ENCODE data around the gene ADGRG7. TPM values are rescaled to one million over a fixed set of nuclear protein-coding genes. Genes with fewer than 3 reads are reported as not detected.

The ADGRG7 gene
- total RNA-seq, 2 experiments from 2014 or later: not detected

GRCh38 chr3:100641471-100642032 lies 32.2 kb downstream of the ADGRG7 start:
- no peaks in the 10 kb centered on the region for H3K79me2 ChIP-seq (ENCODE audit: insufficient read depth, low read depth, low read length)
- intact Hi-C loops (cut with micrococcal nuclease; ENCODE audit: unreplicated experiment): no loop called here
- BruUV-seq (replicated peaks): no TSS peak
- no peak overlapping the region for H3K27ac ChIP-seq (ENCODE audit: low read depth, low read length, poor library complexity, severe bottlenecking)
- no peak overlapping the region for H3K4me3 ChIP-seq (ENCODE audit: low read depth, low read length, poor library complexity, severe bottlenecking)
- no peak for TF ChIP-seq EZH2phosphoT487 (IDR thresholded peaks at IDR 0.05; ENCODE audit: borderline replicate concordance, low read depth, low read length)
- TF ChIP-seq, protein P1, sequence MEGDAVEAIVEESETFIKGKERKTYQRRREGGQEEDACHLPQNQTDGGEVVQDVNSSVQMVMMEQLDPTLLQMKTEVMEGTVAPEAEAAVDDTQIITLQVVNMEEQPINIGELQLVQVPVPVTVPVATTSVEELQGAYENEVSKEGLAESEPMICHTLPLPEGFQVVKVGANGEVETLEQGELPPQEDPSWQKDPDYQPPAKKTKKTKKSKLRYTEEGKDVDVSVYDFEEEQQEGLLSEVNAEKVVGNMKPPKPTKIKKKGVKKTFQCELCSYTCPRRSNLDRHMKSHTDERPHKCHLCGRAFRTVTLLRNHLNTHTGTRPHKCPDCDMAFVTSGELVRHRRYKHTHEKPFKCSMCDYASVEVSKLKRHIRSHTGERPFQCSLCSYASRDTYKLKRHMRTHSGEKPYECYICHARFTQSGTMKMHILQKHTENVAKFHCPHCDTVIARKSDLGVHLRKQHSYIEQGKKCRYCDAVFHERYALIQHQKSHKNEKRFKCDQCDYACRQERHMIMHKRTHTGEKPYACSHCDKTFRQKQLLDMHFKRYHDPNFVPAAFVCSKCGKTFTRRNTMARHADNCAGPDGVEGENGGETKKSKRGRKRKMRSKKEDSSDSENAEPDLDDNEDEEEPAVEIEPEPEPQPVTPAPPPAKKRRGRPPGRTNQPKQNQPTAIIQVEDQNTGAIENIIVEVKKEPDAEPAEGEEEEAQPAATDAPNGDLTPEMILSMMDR (conservative IDR thresholded peaks at IDR 0.05; ENCODE audit: low read length): no peak
- H3K4me1 ChIP-seq (ENCODE audit: insufficient read depth, low read length, poor library complexity, severe bottlenecking): no peaks in the 10 kb centered on the region
- H4K20me1 ChIP-seq (ENCODE audit: insufficient read depth, low read length): no peaks in the 10 kb centered on the region
- no peaks in the 10 kb centered on the region for H3K9me3 ChIP-seq (ENCODE audit: low read length)
- no peak for DNase-seq (ENCODE audit: low spot score)
- no peaks in the 10 kb centered on the region for H3K36me3 ChIP-seq (ENCODE audit: insufficient read depth, low read length)
- no peak overlapping the region for H3K4me2 ChIP-seq (ENCODE audit: low read length)
- H2AFZ ChIP-seq (ENCODE audit: low read length): no peak overlapping the region
- H3K9me2 ChIP-seq (ENCODE audit: insufficient read depth, low read length): no peaks in the 10 kb centered on the region
- POLR2A ChIA-PET: interaction anchor here (0.5 to 0.6 kb wide), 2 partner anchors 150 to 859 kb away, joined by 3 read pairs; no protein-coding TSS in a partner anchor
- CTCF ChIA-PET (ENCODE audit: unreplicated experiment): no interaction called here

GRCh38 chr3:100645913-100646312 lies 36.5 kb downstream of the ADGRG7 start:
- Histone ChIP-seq H3K9me3 (ENCODE audit: low read length) (no peaks in the 10 kb centered on the region), H3K4me1 (ENCODE audit: insufficient read depth, low read length, poor library complexity, severe bottlenecking) (no peaks in the 10 kb centered on the region), H3K36me3 (ENCODE audit: insufficient read depth, low read length) (no peaks in the 10 kb centered on the region), H3K4me3 (ENCODE audit: low read depth, low read length, poor library complexity, severe bottlenecking) (no peak overlapping the region), H3K4me2 (ENCODE audit: low read length) (no peak overlapping the region), H3K9me2 (ENCODE audit: insufficient read depth, low read length) (no peaks in the 10 kb centered on the region), H2AFZ (ENCODE audit: low read length) (no peak overlapping the region), H3K27ac (ENCODE audit: low read depth, low read length, poor library complexity, severe bottlenecking) (no peak overlapping the region), H3K79me2 (ENCODE audit: insufficient read depth, low read depth, low read length) (no peaks in the 10 kb centered on the region), H4K20me1 (ENCODE audit: insufficient read depth, low read length) (no peaks in the 10 kb centered on the region)
- TF ChIP-seq, protein P1 (conservative IDR thresholded peaks at IDR 0.05; ENCODE audit: low read length): no peak
- no peak for TF ChIP-seq EZH2phosphoT487 (IDR thresholded peaks at IDR 0.05; ENCODE audit: borderline replicate concordance, low read depth, low read length)
- DNase-seq (ENCODE audit: low spot score): no peak
- ChIA-PET CTCF (ENCODE audit: unreplicated experiment) (no interaction called here), POLR2A (interaction anchor here (1.0 kb wide), 1 partner anchor 63 kb away, joined by 4 read pairs; no protein-coding TSS in a partner anchor)
- BruUV-seq (replicated peaks): no TSS peak
- intact Hi-C loops (cut with micrococcal nuclease; ENCODE audit: unreplicated experiment): no loop called here

- no peaks in the 10 kb centered on the region for H4K20me1 ChIP-seq (ENCODE audit: insufficient read depth, low read length)
- H3K4me1 ChIP-seq (ENCODE audit: insufficient read depth, low read length, poor library complexity, severe bottlenecking): no peaks in the 10 kb centered on the region
- ChIA-PET CTCF (ENCODE audit: unreplicated experiment) (no interaction called here), POLR2A (interaction anchor here (0.5 kb wide), 1 partner anchor 80 kb away, joined by 4 read pairs; no protein-coding TSS in a partner anchor)
- no peaks in the 10 kb centered on the region for H3K36me3 ChIP-seq (ENCODE audit: insufficient read depth, low read length)
- no peak for TF ChIP-seq EZH2phosphoT487 (IDR thresholded peaks at IDR 0.05; ENCODE audit: borderline replicate concordance, low read depth, low read length)
- TF ChIP-seq, protein P1 (conservative IDR thresholded peaks at IDR 0.05; ENCODE audit: low read length): no peak
- no peak overlapping the region for H3K4me2 ChIP-seq (ENCODE audit: low read length)
- no TSS peak for BruUV-seq (replicated peaks)
- no peak overlapping the region for H2AFZ ChIP-seq (ENCODE audit: low read length)
- no peaks in the 10 kb centered on the region for H3K79me2 ChIP-seq (ENCODE audit: insufficient read depth, low read depth, low read length)
- no peaks in the 10 kb centered on the region for H3K9me3 ChIP-seq (ENCODE audit: low read length)
- H3K4me3 ChIP-seq (ENCODE audit: low read depth, low read length, poor library complexity, severe bottlenecking): no peak overlapping the region
- no peak overlapping the region for H3K27ac ChIP-seq (ENCODE audit: low read depth, low read length, poor library complexity, severe bottlenecking)
- DNase-seq (ENCODE audit: low spot score): no peak
- intact Hi-C loops (cut with micrococcal nuclease; ENCODE audit: unreplicated experiment): no loop called here
- H3K9me2 ChIP-seq (ENCODE audit: insufficient read depth, low read length): no peaks in the 10 kb centered on the region
Measured at GRCh38 chr3:100647171-100647570, 37.8 kb downstream of the ADGRG7 start.

All from OCI-LY7 (cell line).